ENCODE data around the gene FAM110C. TPM values are rescaled to one million over a fixed set of nuclear protein-coding genes. Genes with fewer than 3 reads are reported as not detected.

FAM110C gene
- total RNA-seq, result 10 to 100 TPM; 41.7 to 68.0 (median 53.7) TPM

- Histone ChIP-seq H3K9me3 (no peaks in the 10 kb centered on the region), H3K27ac (peak within 1 kb of the TSS; percentile 88 to 99 (median 96)), H3K27me3 (peaks cover 0 to 48% (median 2%) of the 10 kb centered on the region in 4 donors), H3K4me1 (peaks cover 6 to 51% (median 8%) of the 10 kb centered on the region in 3 donors), H3K36me3 (no peaks in the 10 kb centered on the region), H3K4me3 (peak within 1 kb of the TSS; percentile 67 to 94 (median 78))
- DNase-seq, result no peak
- intact Hi-C loops (cut with DNase I), result no loop called here
- TF ChIP-seq CTCF (IDR thresholded peaks at IDR 0.05) (no peak), POLR2A (IDR thresholded peaks at IDR 0.05) (no peak)
- WGBS, 2 donors, result 8 to 14% methylated on average over 21 to 30 of the region's 75 CpGs
These were observed at the start of gene FAM110C for GRCh38 chr2:46471-47345. FAM110C (minus strand) TSS chr2:46505; CDS start chr2:46385, 120 bp downstream.

- H3K27me3 ChIP-seq, result peaks cover 0 to 4% (median 0%) of the 10 kb centered on the region in 4 donors
- no peak overlapping the region for H3K27ac ChIP-seq
- H3K9me3 ChIP-seq, result peaks cover 0 to 5% (median 0%) of the 10 kb centered on the region in 3 donors
- WGBS, 2 donors, result 80 to 92% methylated on average over 2 of the region's 3 CpGs
- no peaks in the 10 kb centered on the region for H3K36me3 ChIP-seq
- intact Hi-C loops (cut with DNase I), result no loop called here
- DNase-seq, result no peak
- no peak overlapping the region for H3K4me3 ChIP-seq
- no peak for TF ChIP-seq CTCF (IDR thresholded peaks at IDR 0.05)
- no peak for TF ChIP-seq POLR2A (IDR thresholded peaks at IDR 0.05)
- H3K4me1 ChIP-seq, result peaks cover 0 to 6% (median 0%) of the 10 kb centered on the region in 3 donors
These were observed 46.0 kb upstream of the FAM110C start for GRCh38 chr2:92326-92725.

- H3K27me3 ChIP-seq, result peaks cover 0 to 4% (median 0%) of the 10 kb centered on the region in 4 donors
- WGBS, 2 donors, result 84 to 96% methylated on average over 5 to 10 of the region's 25 CpGs
- TF ChIP-seq CTCF (IDR thresholded peaks at IDR 0.05) (no peak), POLR2A (IDR thresholded peaks at IDR 0.05) (no peak)
- DNase-seq, result no peak
- intact Hi-C loops (cut with DNase I), result no loop called here
- peaks cover 0 to 6% (median 0%) of the 10 kb centered on the region in 3 donors for H3K4me1 ChIP-seq
- H3K36me3 ChIP-seq, result no peaks in the 10 kb centered on the region
- no peak overlapping the region for H3K4me3 ChIP-seq
- H3K9me3 ChIP-seq, result peaks cover 0 to 5% (median 0%) of the 10 kb centered on the region in 3 donors
- H3K27ac ChIP-seq, result no peak overlapping the region
These were observed 44.5 kb upstream of the FAM110C start for GRCh38 chr2:90645-91312.

- no peaks in the 10 kb centered on the region for H3K4me1 ChIP-seq
- no peaks in the 10 kb centered on the region for H3K9me3 ChIP-seq
- no peak for TF ChIP-seq POLR2A (IDR thresholded peaks at IDR 0.05)
- no peak for TF ChIP-seq CTCF (IDR thresholded peaks at IDR 0.05)
- peaks cover 0 to 2% (median 0%) of the 10 kb centered on the region in 4 donors for H3K27me3 ChIP-seq
- intact Hi-C loops (cut with DNase I), result no loop called here
- 78 to 79% methylated on average over 4 of the region's 4 CpGs for WGBS, 2 donors
- no peak overlapping the region for H3K4me3 ChIP-seq
- no peaks in the 10 kb centered on the region for H3K36me3 ChIP-seq
- DNase-seq, result no peak
- H3K27ac ChIP-seq, result no peak overlapping the region
These were observed 39.5 kb upstream of the FAM110C start for GRCh38 chr2:85761-86160.

- no peak for DNase-seq
- Histone ChIP-seq H3K9me3 (no peaks in the 10 kb centered on the region), H3K27ac (no peak overlapping the region), H3K27me3 (peaks cover 0 to 3% (median 0%) of the 10 kb centered on the region in 4 donors), H3K4me3 (no peak overlapping the region), H3K36me3 (no peaks in the 10 kb centered on the region), H3K4me1 (no peaks in the 10 kb centered on the region)
- intact Hi-C loops (cut with DNase I), result no loop called here
- WGBS, 2 donors, result 73 to 83% methylated on average over 2 of the region's 2 CpGs
- TF ChIP-seq CTCF (IDR thresholded peaks at IDR 0.05), result no peak
These were observed 37.8 kb upstream of the FAM110C start for GRCh38 chr2:84121-84520.

All from esophagus squamous epithelium (tissue), 5 donors.